OCI-LY7 (cell line): Measurements from ENCODE around the gene KRTAP27-1. TPM values are rescaled to one million over a fixed set of nuclear protein-coding genes. Genes with fewer than 3 reads are reported as not detected.
A peak's percentile ranks its signal among the peaks of the same experiment; 100 is the strongest.

Source experiments
- BruUV-seq: library from RNA; stranded (reverse); fragments of 400-500 nt; replicated peaks from 2 replicates; lab custom pipeline; 2021; lab: Mats Ljungman, UMichigan
- CTCF ChIA-PET: fragments of 300-600 bp; sonication (Branson Sonifier 250); formaldehyde crosslinking; loops from one replicate; lab custom pipeline; 2022; ENCODE audit warnings: antibody characterized with exemption; ENCODE audit not compliant: unreplicated experiment; lab: Charles Lee
- POLR2A ChIA-PET: fragments of 300-600 bp; sonication (Branson Sonifier 250); formaldehyde crosslinking; loops from one replicate; lab custom pipeline; 2022; ENCODE audit warnings: antibody characterized with exemption; lab: Charles Lee
- DNase-seq: peaks from one replicate; pipeline ENCODE4 v3.0.0-alpha.2; 2015; ENCODE audit warnings: low spot score
- H2AFZ ChIP-seq: fragments of 200-600 bp; sonication (generic), shearing (Covaris generic); 2 replicates; pipeline ENCODE4 v1.6.1; 2014; ENCODE audit warnings: mild to moderate bottlenecking, antibody characterized with exemption, low read length, moderate library complexity
- H3K27ac ChIP-seq: fragments of 200-600 bp; sonication (generic); 2 replicates; pipeline ENCODE4 v1.5.1; 2014; ENCODE audit warnings: mixed run types, low read depth, mild to moderate bottlenecking, moderate library complexity, low read length, inconsistent platforms; ENCODE audit not compliant: poor library complexity, severe bottlenecking
- H3K36me3 ChIP-seq: fragments of 200-600 bp; sonication (generic); 2 replicates; pipeline ENCODE4 v1.6.1; 2014; ENCODE audit warnings: mild to moderate bottlenecking, antibody characterized with exemption, low read length, moderate library complexity, mixed read lengths; ENCODE audit not compliant: insufficient read depth
- H3K4me1 ChIP-seq: fragments of 200-600 bp; sonication (generic); 2 replicates; pipeline ENCODE4 v1.5.1; 2014; ENCODE audit warnings: mild to moderate bottlenecking, low read length; ENCODE audit not compliant: insufficient read depth, poor library complexity, severe bottlenecking
- H3K4me2 ChIP-seq: fragments of 200-600 bp; sonication (generic); 2 replicates; pipeline ENCODE4 v1.6.1; 2014; ENCODE audit warnings: mild to moderate bottlenecking, low read length
- H3K4me3 ChIP-seq: fragments of 200-600 bp; sonication (generic); 2 replicates; pipeline ENCODE4 v1.5.1; 2014; ENCODE audit warnings: mild to moderate bottlenecking, low read depth, low read length; ENCODE audit not compliant: poor library complexity, severe bottlenecking
- H3K79me2 ChIP-seq: fragments of 200-600 bp; sonication (generic); 2 replicates; pipeline ENCODE4 v1.6.1; 2016; ENCODE audit warnings: low read depth, mild to moderate bottlenecking, low read length, moderate library complexity, mixed read lengths; ENCODE audit not compliant: insufficient read depth
- H3K9me2 ChIP-seq: fragments of 200-600 bp; sonication (generic); 2 replicates; pipeline ENCODE4 v1.6.1; 2016; ENCODE audit warnings: mild to moderate bottlenecking, low read length, mixed read lengths; ENCODE audit not compliant: insufficient read depth
- H3K9me3 ChIP-seq: fragments of 200-600 bp; sonication (generic); 2 replicates; pipeline ENCODE4 v1.6.1; 2014; ENCODE audit warnings: mild to moderate bottlenecking, mixed run types, low read length, mixed read lengths
- H4K20me1 ChIP-seq: fragments of 200-600 bp; sonication (generic); 2 replicates; pipeline ENCODE4 v1.6.1; 2014; ENCODE audit warnings: mild to moderate bottlenecking, antibody characterized with exemption, low read length, moderate library complexity, mixed read lengths; ENCODE audit not compliant: insufficient read depth
- CTCF ChIP-seq: fragments of 200-600 bp; sonication (generic); conservative IDR thresholded peaks from 2 replicates; pipeline ENCODE4 v1.5.1; 2014; ENCODE audit warnings: mild to moderate bottlenecking, antibody characterized with exemption, low read length, moderate library complexity, mixed read lengths
- EZH2phosphoT487 ChIP-seq: fragments of 200-600 bp; sonication (generic); IDR thresholded peaks from 2 replicates; pipeline ENCODE4 v1.6.1; 2018; ENCODE audit warnings: low read depth, borderline replicate concordance, mild to moderate bottlenecking, mixed run types, antibody characterized with exemption, low read length, moderate library complexity, mixed read lengths
- intact Hi-C: fragments of 100-400 bp; cut with micrococcal nuclease; formaldehyde crosslinking; loops from one replicate; pipeline ENCODE4 v1.10.0; 2022; ENCODE audit not compliant: unreplicated experiment
- total RNA-seq, 2 experiments: library from RNA; depleted of rRNA in 1 of 2; stranded (reverse); fragments of >200 nt in 1 of 2; shearing (Covaris generic) in 1 of 2; gene quantifications; 2 replicates each; pipeline ENCODE4 v1.2.3, GENCODE V29; 2014 to 2022

Gene KRTAP27-1
- total RNA-seq, 2 experiments from 2014 or later = not detected

- H3K4me1 ChIP-seq = no peaks in the 10 kb centered on the region
- no peaks in the 10 kb centered on the region for H3K9me3 ChIP-seq
- CTCF ChIA-PET = no interaction called here
- no peak overlapping the region for H3K4me2 ChIP-seq
- no peak overlapping the region for H3K4me3 ChIP-seq
- no peaks in the 10 kb centered on the region for H3K36me3 ChIP-seq
- H2AFZ ChIP-seq = no peak overlapping the region
- H3K9me2 ChIP-seq = no peaks in the 10 kb centered on the region
- intact Hi-C loops = no loop called here
- H3K79me2 ChIP-seq = no peaks in the 10 kb centered on the region
- TF ChIP-seq CTCF (no peak), EZH2phosphoT487 (no peak)
- H4K20me1 ChIP-seq = no peaks in the 10 kb centered on the region
- no peak overlapping the region for H3K27ac ChIP-seq
- no peak for DNase-seq
- BruUV-seq = no TSS peak
- POLR2A ChIA-PET = no interaction called here
Observed at GRCh38 chr21:30345014-30345413, 7.5 kb upstream of the KRTAP27-1 start.

- Histone ChIP-seq H3K4me1 (no peaks in the 10 kb centered on the region), H3K27ac (no peak overlapping the region), H2AFZ (no peak overlapping the region), H3K4me3 (no peak overlapping the region), H3K4me2 (no peak overlapping the region), H3K9me3 (no peaks in the 10 kb centered on the region), H3K79me2 (no peaks in the 10 kb centered on the region), H3K36me3 (no peaks in the 10 kb centered on the region), H4K20me1 (no peaks in the 10 kb centered on the region), H3K9me2 (no peaks in the 10 kb centered on the region)
- ChIA-PET POLR2A (no interaction called here), CTCF (no interaction called here)
- no TSS peak for BruUV-seq
- peak; percentile 30 for DNase-seq
- TF ChIP-seq CTCF (peak; percentile 91), EZH2phosphoT487 (no peak)
- intact Hi-C loops = loop anchor here (1.0 kb wide), 1 partner anchor 745 kb away; no protein-coding TSS in a partner anchor
Observed at GRCh38 chr21:30340714-30341573, 3.5 kb upstream of the KRTAP27-1 start.

GRCh38 chr21:30338717-30339116, 1.2 kb upstream of the KRTAP27-1 start:
- POLR2A ChIA-PET = no interaction called here
- no peaks in the 10 kb centered on the region for H3K9me3 ChIP-seq
- H4K20me1 ChIP-seq = no peaks in the 10 kb centered on the region
- no peak overlapping the region for H3K4me2 ChIP-seq
- CTCF ChIA-PET = no interaction called here
- H3K79me2 ChIP-seq = no peaks in the 10 kb centered on the region
- BruUV-seq = no TSS peak
- intact Hi-C loops = no loop called here
- no peak overlapping the region for H3K4me3 ChIP-seq
- no peak overlapping the region for H3K27ac ChIP-seq
- H2AFZ ChIP-seq = no peak overlapping the region
- no peaks in the 10 kb centered on the region for H3K4me1 ChIP-seq
- no peaks in the 10 kb centered on the region for H3K9me2 ChIP-seq
- H3K36me3 ChIP-seq = no peaks in the 10 kb centered on the region
- DNase-seq = no peak
- TF ChIP-seq EZH2phosphoT487 (no peak), CTCF (no peak)
